Endothelial cell of umbilical vein (primary cell): ENCODE measurements around the gene SDHAF2.

Source experiments
- EZH2 ChIP-seq: IDR thresholded peaks from 2 replicates; pipeline ENCODE4 v1.6.1; 2012; ENCODE audit warnings: borderline replicate concordance, low read depth, mild to moderate bottlenecking, moderate library complexity, low read length, inconsistent platforms; ENCODE audit not compliant: severe bottlenecking
- FOS ChIP-seq: IDR thresholded peaks from 2 replicates; pipeline ENCODE4 v1.6.1; 2011; ENCODE audit warnings: mild to moderate bottlenecking, low read length, moderate library complexity, borderline replicate concordance; ENCODE audit not compliant: insufficient read depth
- JUN ChIP-seq: IDR thresholded peaks from 2 replicates; pipeline ENCODE4 v1.6.1; 2011; ENCODE audit warnings: borderline replicate concordance, low read depth; ENCODE audit not compliant: insufficient read length, insufficient read depth
- MYC ChIP-seq: IDR thresholded peaks from one replicate; pipeline ENCODE4 v1.6.1; 2011; ENCODE audit warnings: mild to moderate bottlenecking, low read depth, low read length
- POLR2A ChIP-seq: IDR thresholded peaks from 2 replicates; pipeline ENCODE4 v1.6.1; 2012; ENCODE audit warnings: low read depth, mild to moderate bottlenecking, control low read depth, low read length
- POLR2AphosphoS5 ChIP-seq: IDR thresholded peaks from 2 replicates; pipeline ENCODE4 v1.6.1; 2012; ENCODE audit warnings: low read depth, mild to moderate bottlenecking, control low read depth, low read length, moderate library complexity; ENCODE audit not compliant: insufficient read depth
- TF ChIP-seq, protein P1 (sequence below), 2 donors: IDR thresholded peaks; 1 replicate in 1 of 2; 2 replicates in 1 of 2; pipeline ENCODE4 v1.5.1; 2011; ENCODE audit warnings: low read length in 2 of 2, mild to moderate bottlenecking in 2 of 2, moderate library complexity in 2 of 2, control low read depth in 1 of 2, inconsistent platforms in 1 of 2, low read depth in 1 of 2; ENCODE audit not compliant: insufficient read depth in 1 of 2; ENCODE audit errors: extremely low read depth in 1 of 2
- TF ChIP-seq, protein P2 (sequence below): IDR thresholded peaks from 2 replicates; pipeline ENCODE4 v1.6.1; 2011; ENCODE audit not compliant: insufficient read depth, insufficient read length

DNA sequence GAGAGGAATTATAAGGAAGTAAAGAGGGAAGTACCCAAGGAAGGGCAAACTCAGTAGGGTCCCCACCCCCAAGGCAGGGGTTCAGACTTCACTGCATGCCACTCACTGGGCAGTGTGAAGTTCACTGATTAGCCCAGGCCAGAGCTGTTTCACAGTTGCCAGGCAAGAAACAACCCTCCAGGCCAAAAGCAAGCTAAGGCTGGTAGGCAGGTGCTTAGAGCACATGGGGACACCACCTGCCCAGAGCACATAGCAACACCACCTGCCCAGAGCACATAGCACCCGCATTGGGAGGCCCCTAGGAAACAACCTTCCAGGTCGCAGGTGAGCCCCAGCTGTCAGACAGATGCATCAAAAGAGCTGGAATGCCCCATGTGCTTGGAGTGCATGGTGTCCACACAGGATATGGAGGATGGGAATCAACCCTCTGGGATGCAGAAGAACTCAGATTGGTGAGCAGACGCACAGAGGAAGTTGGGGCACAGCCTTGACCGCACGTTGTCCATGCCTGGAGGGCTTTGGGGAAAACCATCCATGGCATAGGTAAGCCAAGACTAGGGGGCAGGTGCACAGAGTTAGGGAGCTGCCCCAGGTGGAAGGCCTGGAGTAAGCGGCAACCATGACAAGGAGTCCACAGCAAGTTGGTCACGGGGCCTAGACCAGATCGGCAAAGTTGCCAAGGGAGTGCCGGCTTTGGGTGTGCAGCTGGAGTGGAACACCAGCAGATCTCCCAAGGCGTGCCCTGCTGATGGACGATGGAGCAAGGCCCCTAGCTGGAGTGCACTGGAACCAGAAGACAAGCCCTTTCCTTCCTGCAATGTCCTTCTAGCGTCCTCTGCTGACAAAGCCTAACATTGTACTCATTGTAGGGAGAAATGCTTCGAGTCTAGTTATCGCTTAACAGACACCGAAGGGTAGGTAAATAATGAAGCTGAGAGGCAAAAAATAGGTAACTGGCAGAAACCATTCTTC, 45.4 kb upstream of the SDHAF2 start:
- TF ChIP-seq, protein P1, sequence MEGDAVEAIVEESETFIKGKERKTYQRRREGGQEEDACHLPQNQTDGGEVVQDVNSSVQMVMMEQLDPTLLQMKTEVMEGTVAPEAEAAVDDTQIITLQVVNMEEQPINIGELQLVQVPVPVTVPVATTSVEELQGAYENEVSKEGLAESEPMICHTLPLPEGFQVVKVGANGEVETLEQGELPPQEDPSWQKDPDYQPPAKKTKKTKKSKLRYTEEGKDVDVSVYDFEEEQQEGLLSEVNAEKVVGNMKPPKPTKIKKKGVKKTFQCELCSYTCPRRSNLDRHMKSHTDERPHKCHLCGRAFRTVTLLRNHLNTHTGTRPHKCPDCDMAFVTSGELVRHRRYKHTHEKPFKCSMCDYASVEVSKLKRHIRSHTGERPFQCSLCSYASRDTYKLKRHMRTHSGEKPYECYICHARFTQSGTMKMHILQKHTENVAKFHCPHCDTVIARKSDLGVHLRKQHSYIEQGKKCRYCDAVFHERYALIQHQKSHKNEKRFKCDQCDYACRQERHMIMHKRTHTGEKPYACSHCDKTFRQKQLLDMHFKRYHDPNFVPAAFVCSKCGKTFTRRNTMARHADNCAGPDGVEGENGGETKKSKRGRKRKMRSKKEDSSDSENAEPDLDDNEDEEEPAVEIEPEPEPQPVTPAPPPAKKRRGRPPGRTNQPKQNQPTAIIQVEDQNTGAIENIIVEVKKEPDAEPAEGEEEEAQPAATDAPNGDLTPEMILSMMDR (IDR thresholded peaks at IDR 0.05; ENCODE audit: extremely low read depth in 1 of 2, insufficient read depth in 1 of 2, low read depth in 1 of 2, low read length in 2 of 2): peak; percentile 32 to 42
- TF ChIP-seq POLR2AphosphoS5 (no peak), EZH2 (no peak), POLR2A (no peak), FOS (no peak), JUN (no peak), MYC (no peak)
- TF ChIP-seq, protein P2, sequence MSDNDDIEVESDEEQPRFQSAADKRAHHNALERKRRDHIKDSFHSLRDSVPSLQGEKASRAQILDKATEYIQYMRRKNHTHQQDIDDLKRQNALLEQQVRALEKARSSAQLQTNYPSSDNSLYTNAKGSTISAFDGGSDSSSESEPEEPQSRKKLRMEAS: no peak
